HepG2 (cell line): ENCODE measurements around the gene LSMEM2. TPM values are rescaled to one million over a fixed set of nuclear protein-coding genes. Genes with fewer than 3 reads are reported as not detected.

Source experiments
- BRCA1 ChIP-seq: sonication (generic); formaldehyde crosslinking; IDR thresholded peaks from 2 replicates; pipeline ENCODE4 v1.4.0; 2020; ENCODE audit warnings: missing genetic modification reagents
- CREM ChIP-seq, 2 experiments: sonication (generic) in 1 of 2; formaldehyde crosslinking in 1 of 2; IDR thresholded peaks; 2 replicates each; pipeline versions ENCODE4 v1.4.0 to v1.6.1; 2016 to 2020; ENCODE audit warnings: antibody characterized with exemption in 1 of 2, mild to moderate bottlenecking in 1 of 2, missing genetic modification reagents in 1 of 2
- EP300 ChIP-seq, 3 experiments: sonication (generic) in 1 of 3; formaldehyde crosslinking in 1 of 3; IDR thresholded peaks; 2 replicates each; pipeline versions ENCODE4 v1.5.1 to v1.6.1; 2011 to 2020; ENCODE audit warnings: low read depth in 2 of 3, low read length in 2 of 3, borderline replicate concordance in 1 of 3, improper control_type of control experiment in 1 of 3, mild to moderate bottlenecking in 1 of 3, missing genetic modification reagents in 1 of 3, moderate library complexity in 1 of 3
- HOXA3 ChIP-seq: sonication (generic); formaldehyde crosslinking; IDR thresholded peaks from 2 replicates; pipeline ENCODE4 v1.5.0; 2020; ENCODE audit warnings: missing genetic modification reagents
- IKZF1 ChIP-seq: fragments of 450-650 bp; IDR thresholded peaks from 2 replicates; pipeline ENCODE4 v1.7.1; 2016
- KLF15 ChIP-seq: sonication (generic); formaldehyde crosslinking; IDR thresholded peaks from 2 replicates; pipeline ENCODE4 v1.8.1; 2023; ENCODE audit warnings: borderline replicate concordance, mild to moderate bottlenecking, inconsistent platforms, missing genetic modification reagents, mixed read lengths
- MED8 ChIP-seq: sonication (generic); formaldehyde crosslinking; IDR thresholded peaks from 2 replicates; pipeline ENCODE4 v1.8.1; 2023; ENCODE audit warnings: mild to moderate bottlenecking, missing genetic modification reagents; ENCODE audit not compliant: insufficient replicate concordance
- MYNN ChIP-seq: sonication (generic); formaldehyde crosslinking; IDR thresholded peaks from 2 replicates; pipeline ENCODE4 v1.4.0; 2020; ENCODE audit warnings: mild to moderate bottlenecking, low read depth, missing genetic modification reagents
- NFE2L1 ChIP-seq: sonication (generic); formaldehyde crosslinking; IDR thresholded peaks from 2 replicates; pipeline ENCODE4 v1.4.0; 2020; ENCODE audit warnings: missing genetic modification reagents, mild to moderate bottlenecking, borderline replicate concordance
- NFE2L2 ChIP-seq: fragments of 150-350 bp; IDR thresholded peaks from 2 replicates; pipeline ENCODE4 v1.6.1; 2014; ENCODE audit warnings: low read length
- PAF1 ChIP-seq: IDR thresholded peaks from 2 replicates; pipeline ENCODE4 v1.6.1; 2016; ENCODE audit warnings: missing genetic modification reagents, missing compliant biosample characterization
- TAF15 ChIP-seq: fragments of 200-400 bp; formaldehyde crosslinking; IDR thresholded peaks from one replicate; pipeline ENCODE4 v1.6.1; 2018; ENCODE audit warnings: mild to moderate bottlenecking, low read depth, low read length; ENCODE audit not compliant: poor library complexity, severe bottlenecking
- THYN1 ChIP-seq: sonication (generic); formaldehyde crosslinking; IDR thresholded peaks from 2 replicates; pipeline ENCODE4 v1.8.1; 2023; ENCODE audit warnings: low read depth, mild to moderate bottlenecking, moderate library complexity, missing genetic modification reagents, borderline replicate concordance
- ZFP90 ChIP-seq: sonication (generic); formaldehyde crosslinking; IDR thresholded peaks from 2 replicates; pipeline ENCODE4 v1.8.0; 2022; ENCODE audit warnings: missing genetic modification reagents, mild to moderate bottlenecking, inconsistent platforms, borderline replicate concordance
- ZFYVE20 ChIP-seq: sonication (generic); formaldehyde crosslinking; IDR thresholded peaks from 2 replicates; pipeline ENCODE4 v1.8.0; 2023; ENCODE audit warnings: low read depth, mild to moderate bottlenecking, moderate library complexity, missing genetic modification reagents, borderline replicate concordance
- ZNF552 ChIP-seq: sonication (generic); formaldehyde crosslinking; IDR thresholded peaks from 2 replicates; pipeline ENCODE4 v1.9.0; 2022; ENCODE audit warnings: missing genetic modification reagents, mild to moderate bottlenecking, borderline replicate concordance
- ZNF644 ChIP-seq: IDR thresholded peaks from 2 replicates; pipeline ENCODE4 v1.6.1; 2016; ENCODE audit warnings: low read depth
- polyA plus RNA-seq, 8 experiments: library from polyadenylated mRNA; depleted of rRNA in 3 of 8; stranded (reverse) in 7 of 8; unstranded in 1 of 8; fragments of >200 nt; fragmentation: Illumina TruSeq in 4 of 8; extraction: Trizol in 4 of 8; gene quantifications; 2 replicates each; pipeline versions ENCODE4 v1.2.1 to v1.2.3, GENCODE V29; 2011 to 2016; ENCODE audit warnings: low read depth in 4 of 8, missing spikeins in 1 of 8, mixed read lengths in 1 of 8; ENCODE audit not compliant: insufficient read depth in 1 of 8
- total RNA-seq, 5 experiments: library from RNA; depleted of rRNA; stranded (reverse); fragments of >200 nt; fragmentation: Illumina TruSeq; extraction: Trizol; gene quantifications; 2 replicates each; pipeline ENCODE4 v1.2.3, GENCODE V29; 2016; ENCODE audit warnings: low read depth in 1 of 5
- TF ChIP-seq, protein P1 (sequence below): sonication (generic); formaldehyde crosslinking; IDR thresholded peaks from 2 replicates; pipeline ENCODE4 v1.4.0; 2020; ENCODE audit warnings: missing genetic modification reagents
- TF ChIP-seq, protein P2 (sequence below): sonication (generic); formaldehyde crosslinking; IDR thresholded peaks from 2 replicates; pipeline ENCODE4 v1.4.0; 2020; ENCODE audit warnings: mild to moderate bottlenecking, missing genetic modification reagents
- TF ChIP-seq, protein P3 (sequence below): IDR thresholded peaks from 2 replicates; pipeline ENCODE4 v1.6.1; 2016; ENCODE audit warnings: low read depth

LSMEM2 gene
- total and polyA plus RNA-seq, 2 of the 13 experiments (the other 11 are each of a cell fraction or from before 2014, with no cell fraction given), result 0.07 to 0.41 TPM

DNA sequence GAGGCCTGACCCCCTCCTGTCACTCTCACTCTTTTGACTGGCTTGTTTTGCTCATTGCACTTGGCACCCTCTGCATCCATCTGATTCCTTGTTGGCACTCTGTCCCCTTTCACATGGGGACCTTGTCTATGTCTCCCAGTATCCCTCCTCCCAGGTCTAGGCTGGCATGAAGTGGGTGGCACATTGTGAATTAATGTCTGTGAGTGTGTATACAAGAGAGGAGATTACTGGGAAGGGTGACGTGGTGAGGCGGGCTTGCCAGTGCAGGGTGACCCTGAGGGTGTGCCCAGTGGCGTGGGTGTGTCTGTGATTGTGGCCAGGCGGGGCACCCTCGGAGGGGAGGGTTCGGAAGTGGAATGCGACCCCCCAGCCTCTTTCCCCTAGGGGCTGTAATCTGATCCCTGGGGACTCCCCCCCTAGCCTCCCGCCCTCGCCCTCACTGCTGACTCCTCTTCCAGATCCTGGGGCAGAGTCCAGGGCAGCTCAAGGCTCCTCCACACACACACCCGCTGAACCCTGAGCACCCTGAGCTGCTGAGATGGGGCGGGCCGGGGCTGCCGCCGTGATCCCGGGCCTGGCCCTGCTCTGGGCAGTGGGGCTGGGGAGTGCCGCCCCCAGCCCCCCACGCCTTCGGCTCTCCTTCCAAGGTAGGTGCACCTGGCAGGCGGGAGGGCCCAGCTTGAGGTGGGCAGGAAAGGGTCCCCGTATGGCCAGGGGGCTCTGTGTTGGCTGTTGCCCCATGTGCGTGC, 10.0 kb upstream of the LSMEM2 start, which contains the start of gene SEMA3B (continued):
- TF ChIP-seq, protein P1, sequence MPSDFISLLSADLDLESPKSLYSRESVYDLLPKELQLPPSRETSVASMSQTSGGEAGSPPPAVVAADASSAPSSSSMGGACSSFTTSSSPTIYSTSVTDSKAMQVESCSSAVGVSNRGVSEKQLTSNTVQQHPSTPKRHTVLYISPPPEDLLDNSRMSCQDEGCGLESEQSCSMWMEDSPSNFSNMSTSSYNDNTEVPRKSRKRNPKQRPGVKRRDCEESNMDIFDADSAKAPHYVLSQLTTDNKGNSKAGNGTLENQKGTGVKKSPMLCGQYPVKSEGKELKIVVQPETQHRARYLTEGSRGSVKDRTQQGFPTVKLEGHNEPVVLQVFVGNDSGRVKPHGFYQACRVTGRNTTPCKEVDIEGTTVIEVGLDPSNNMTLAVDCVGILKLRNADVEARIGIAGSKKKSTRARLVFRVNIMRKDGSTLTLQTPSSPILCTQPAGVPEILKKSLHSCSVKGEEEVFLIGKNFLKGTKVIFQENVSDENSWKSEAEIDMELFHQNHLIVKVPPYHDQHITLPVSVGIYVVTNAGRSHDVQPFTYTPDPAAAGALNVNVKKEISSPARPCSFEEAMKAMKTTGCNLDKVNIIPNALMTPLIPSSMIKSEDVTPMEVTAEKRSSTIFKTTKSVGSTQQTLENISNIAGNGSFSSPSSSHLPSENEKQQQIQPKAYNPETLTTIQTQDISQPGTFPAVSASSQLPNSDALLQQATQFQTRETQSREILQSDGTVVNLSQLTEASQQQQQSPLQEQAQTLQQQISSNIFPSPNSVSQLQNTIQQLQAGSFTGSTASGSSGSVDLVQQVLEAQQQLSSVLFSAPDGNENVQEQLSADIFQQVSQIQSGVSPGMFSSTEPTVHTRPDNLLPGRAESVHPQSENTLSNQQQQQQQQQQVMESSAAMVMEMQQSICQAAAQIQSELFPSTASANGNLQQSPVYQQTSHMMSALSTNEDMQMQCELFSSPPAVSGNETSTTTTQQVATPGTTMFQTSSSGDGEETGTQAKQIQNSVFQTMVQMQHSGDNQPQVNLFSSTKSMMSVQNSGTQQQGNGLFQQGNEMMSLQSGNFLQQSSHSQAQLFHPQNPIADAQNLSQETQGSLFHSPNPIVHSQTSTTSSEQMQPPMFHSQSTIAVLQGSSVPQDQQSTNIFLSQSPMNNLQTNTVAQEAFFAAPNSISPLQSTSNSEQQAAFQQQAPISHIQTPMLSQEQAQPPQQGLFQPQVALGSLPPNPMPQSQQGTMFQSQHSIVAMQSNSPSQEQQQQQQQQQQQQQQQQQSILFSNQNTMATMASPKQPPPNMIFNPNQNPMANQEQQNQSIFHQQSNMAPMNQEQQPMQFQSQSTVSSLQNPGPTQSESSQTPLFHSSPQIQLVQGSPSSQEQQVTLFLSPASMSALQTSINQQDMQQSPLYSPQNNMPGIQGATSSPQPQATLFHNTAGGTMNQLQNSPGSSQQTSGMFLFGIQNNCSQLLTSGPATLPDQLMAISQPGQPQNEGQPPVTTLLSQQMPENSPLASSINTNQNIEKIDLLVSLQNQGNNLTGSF (CRISPR knock-in tag), result no peak
- no peak for TF ChIP-seq MYNN (CRISPR knock-in tag)
- no peak for TF ChIP-seq BRCA1 (CRISPR knock-in tag)
- TF ChIP-seq ZFYVE20, result no peak
- TF ChIP-seq ZNF552 (CRISPR knock-in tag), result no peak
- no peak for TF ChIP-seq HOXA3 (CRISPR knock-in tag)
- peak; percentile 72 for TF ChIP-seq MED8
- TF ChIP-seq EP300 (IDR thresholded peaks at IDR 0.05; ENCODE audit: low read depth in 2 of 2, low read length in 2 of 2), result peak in 1 of 2 experiments; percentile 52; a peak in 1 of 4 replicates
- peak; percentile 35; the same call in 1 of the 2 replicates for TF ChIP-seq EP300 (CRISPR knock-in tag; IDR thresholded peaks at IDR 0.05; ENCODE audit: borderline replicate concordance)
- TF ChIP-seq IKZF1, result no peak
- no peak for TF ChIP-seq NFE2L1
- no peak for TF ChIP-seq PAF1 (CRISPR knock-in tag)
- TF ChIP-seq ZNF644 (CRISPR knock-in tag), result no peak
- TF ChIP-seq NFE2L2, result no peak
- peak; percentile 59 for TF ChIP-seq TAF15
- TF ChIP-seq ZFP90, result no peak
- TF ChIP-seq, protein P2, sequence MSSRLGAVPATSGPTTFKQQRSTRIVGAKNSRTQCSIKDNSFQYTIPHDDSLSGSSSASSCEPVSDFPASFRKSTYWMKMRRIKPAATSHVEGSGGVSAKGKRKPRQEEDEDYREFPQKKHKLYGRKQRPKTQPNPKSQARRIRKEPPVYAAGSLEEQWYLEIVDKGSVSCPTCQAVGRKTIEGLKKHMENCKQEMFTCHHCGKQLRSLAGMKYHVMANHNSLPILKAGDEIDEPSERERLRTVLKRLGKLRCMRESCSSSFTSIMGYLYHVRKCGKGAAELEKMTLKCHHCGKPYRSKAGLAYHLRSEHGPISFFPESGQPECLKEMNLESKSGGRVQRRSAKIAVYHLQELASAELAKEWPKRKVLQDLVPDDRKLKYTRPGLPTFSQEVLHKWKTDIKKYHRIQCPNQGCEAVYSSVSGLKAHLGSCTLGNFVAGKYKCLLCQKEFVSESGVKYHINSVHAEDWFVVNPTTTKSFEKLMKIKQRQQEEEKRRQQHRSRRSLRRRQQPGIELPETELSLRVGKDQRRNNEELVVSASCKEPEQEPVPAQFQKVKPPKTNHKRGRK (CRISPR knock-in tag), result no peak
- peak; percentile 16; the same call in 1 of the 2 replicates for TF ChIP-seq CREM (IDR thresholded peaks at IDR 0.05)
- no peak for TF ChIP-seq CREM (CRISPR knock-in tag; IDR thresholded peaks at IDR 0.05)
- TF ChIP-seq, protein P3, sequence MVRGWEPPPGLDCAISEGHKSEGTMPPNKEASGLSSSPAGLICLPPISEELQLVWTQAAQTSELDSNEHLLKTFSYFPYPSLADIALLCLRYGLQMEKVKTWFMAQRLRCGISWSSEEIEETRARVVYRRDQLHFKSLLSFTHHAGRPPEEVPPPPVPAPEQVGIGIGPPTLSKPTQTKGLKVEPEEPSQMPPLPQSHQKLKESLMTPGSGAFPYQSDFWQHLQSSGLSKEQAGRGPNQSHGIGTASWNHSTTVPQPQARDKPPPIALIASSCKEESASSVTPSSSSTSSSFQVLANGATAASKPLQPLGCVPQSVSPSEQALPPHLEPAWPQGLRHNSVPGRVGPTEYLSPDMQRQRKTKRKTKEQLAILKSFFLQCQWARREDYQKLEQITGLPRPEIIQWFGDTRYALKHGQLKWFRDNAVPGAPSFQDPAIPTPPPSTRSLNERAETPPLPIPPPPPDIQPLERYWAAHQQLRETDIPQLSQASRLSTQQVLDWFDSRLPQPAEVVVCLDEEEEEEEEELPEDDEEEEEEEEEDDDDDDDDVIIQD (CRISPR knock-in tag), result 0 out of 2 replicates have a peak, but pooled peaks have one; percentile 10
- no peak; the same call in 1 of the 2 replicates for TF ChIP-seq KLF15 (CRISPR knock-in tag)
- TF ChIP-seq THYN1 (CRISPR knock-in tag), result no peak
